GM19238 (cell line): ENCODE results near the gene NTRK3.

Experiments used
- DNase-seq: peaks from one replicate; pipeline ENCODE4 v3.0.0; 2011; ENCODE audit warnings: low spot score; ENCODE audit not compliant: insufficient read length

The NTRK3 gene

GRCh38 chr15:88232771-88233201, 23.8 kb downstream of the NTRK3 start:
- DNase-seq: no peak

DNA sequence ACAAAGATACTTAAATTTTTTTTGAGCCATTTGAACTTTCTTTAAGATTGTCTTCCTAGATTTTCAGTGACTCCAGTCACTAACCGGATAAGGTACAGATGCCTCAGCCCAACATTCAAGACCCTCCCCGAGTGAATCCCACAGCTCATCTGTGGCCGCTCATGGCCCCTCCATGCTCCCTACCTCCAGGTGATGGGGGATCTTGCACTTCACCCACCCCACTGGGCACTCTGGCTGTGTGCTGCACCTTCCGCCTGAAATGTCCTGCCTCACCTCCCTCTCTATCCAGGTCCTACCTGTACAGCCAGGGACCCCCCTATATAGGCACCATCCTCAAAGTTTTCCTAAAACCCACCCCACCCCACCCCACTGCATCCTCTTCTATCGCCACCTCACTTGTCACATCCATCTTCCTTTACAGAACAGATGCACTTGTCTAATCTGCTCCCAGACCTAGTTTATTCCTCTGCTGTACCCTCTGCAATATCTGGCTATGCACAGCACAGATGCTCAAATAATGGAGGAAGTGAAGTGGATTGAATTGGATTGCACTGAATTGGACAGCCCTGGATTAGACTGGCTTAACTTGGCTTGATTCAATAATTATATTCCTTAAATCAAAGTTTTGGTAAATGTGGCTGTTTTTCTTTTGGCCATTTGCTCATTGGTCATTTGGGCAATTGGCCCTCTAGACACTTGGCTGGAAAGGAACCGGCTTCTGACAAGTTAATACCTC, 24.5 kb downstream of the NTRK3 start:
- no peak for DNase-seq

- no peak for DNase-seq
Observed at GRCh38 chr15:88230823-88231222, 25.7 kb downstream of the NTRK3 start.

DNA sequence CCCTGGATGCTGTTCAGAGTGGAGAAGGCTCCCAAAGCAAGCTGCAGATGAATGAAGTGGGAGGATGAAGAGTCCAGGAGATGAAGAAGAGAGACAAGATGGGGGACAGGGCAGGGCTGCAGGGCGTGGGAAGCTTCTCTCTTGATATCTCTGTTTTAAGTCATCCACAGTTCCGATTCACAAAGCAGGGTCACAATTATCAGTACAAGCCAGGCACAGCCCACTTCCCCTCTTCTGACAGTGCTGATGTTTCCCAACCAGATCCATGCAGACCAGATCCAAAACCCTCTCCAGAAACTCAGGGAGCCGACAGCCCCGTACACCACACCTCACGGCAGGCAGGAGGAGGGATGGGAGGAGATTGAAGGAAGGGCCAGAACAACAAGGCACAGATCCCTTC, 31.1 kb downstream of the NTRK3 start:
- DNase-seq: no peak

- DNase-seq: no peak
Observed at GRCh38 chr15:88223084-88223483, 33.5 kb downstream of the NTRK3 start.

DNA sequence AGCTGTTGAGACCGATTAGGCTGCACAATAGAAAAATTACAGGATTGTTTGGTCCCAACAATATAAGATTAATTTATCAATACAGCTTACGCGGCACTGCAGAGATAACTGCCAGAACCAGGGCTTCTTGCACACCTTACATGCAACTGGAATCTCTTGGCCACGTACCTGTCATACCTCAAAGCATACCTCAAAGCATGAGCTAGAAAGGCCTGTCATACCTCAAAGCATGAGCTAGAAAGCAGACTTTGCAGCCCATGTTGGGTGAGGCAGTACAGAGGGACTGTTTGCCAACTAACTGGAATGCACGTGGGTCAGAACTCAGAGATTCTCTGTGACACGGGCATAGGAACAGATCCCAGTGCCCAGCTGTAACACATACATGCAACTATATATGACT, 34.7 kb downstream of the NTRK3 start:
- DNase-seq: no peak

DNA sequence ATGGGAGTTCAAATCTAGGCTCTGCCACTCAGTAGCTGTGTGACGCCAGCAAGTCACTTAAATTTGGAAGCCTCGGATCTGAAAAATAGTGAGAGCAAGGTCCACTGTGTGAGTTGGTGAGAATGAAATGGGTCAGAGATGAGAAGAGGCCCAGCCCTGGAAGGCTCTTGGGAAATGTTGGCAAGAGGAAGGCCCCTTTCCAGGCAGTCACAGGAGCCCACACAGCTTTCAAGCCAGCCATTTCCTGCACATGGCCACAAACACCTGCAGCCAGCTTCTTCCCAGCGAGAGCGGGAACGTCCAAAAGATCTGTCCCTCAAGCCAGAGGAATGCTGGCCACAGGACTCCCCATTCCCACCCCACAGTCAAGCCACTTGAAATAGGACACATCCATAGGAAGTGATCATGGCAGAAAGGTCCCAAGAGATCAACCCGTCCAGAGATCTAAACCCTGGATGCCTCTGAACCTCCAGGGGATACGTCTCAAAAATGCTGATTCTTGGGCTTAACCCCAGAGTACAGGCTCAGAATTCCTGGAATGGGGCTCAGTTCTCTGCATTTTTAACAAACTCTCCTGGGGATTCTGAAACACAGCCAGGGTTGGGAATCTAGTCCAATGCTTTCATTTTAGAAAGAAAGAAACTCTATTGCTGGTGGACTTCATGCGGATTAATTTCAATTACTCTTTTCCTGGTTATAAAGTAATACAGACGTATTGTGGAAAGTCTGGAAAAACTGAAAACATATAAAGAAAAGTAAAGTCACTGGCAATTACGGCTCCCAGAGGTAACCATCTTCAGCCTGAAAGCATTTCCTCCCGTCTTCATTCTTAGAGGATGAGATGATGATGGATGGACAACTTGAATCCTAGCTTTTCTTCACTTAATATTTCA, 35.9 kb downstream of the NTRK3 start:
- DNase-seq: no peak

DNA sequence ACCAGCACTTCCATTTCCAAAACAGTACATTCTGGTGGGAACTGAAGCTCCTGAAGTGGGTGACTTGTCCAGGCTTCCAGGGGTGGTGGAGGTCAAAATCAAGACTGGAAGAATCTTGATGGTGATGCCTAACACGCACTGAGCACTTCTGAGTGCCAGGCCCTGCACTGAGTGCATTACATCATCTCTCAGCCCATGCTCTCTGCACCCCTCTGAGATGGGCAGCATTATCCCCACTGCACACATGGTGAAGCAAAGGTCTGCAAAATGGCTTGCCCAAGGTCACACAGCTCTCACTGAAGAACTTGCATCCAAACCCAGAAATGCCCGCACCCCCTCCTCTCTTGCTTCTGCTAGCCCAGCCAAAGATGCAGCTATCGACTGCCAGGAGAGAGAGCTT, 36.9 kb downstream of the NTRK3 start:
- DNase-seq: no peak

GRCh38 chr15:88218557-88219221, 37.9 kb downstream of the NTRK3 start:
- no peak for DNase-seq

- DNase-seq: no peak
Observed at GRCh38 chr15:88215066-88215648, 41.4 kb downstream of the NTRK3 start.

- DNase-seq: no peak
Observed at GRCh38 chr15:88209111-88209510, 47.4 kb downstream of the NTRK3 start.

- no peak for DNase-seq
Observed at GRCh38 chr15:88208396-88208795, 48.1 kb downstream of the NTRK3 start.

- no peak for DNase-seq
Observed at GRCh38 chr15:88207565-88207964, 49.0 kb downstream of the NTRK3 start.

GRCh38 chr15:88204584-88204983, 52.0 kb downstream of the NTRK3 start:
- DNase-seq: no peak

DNA sequence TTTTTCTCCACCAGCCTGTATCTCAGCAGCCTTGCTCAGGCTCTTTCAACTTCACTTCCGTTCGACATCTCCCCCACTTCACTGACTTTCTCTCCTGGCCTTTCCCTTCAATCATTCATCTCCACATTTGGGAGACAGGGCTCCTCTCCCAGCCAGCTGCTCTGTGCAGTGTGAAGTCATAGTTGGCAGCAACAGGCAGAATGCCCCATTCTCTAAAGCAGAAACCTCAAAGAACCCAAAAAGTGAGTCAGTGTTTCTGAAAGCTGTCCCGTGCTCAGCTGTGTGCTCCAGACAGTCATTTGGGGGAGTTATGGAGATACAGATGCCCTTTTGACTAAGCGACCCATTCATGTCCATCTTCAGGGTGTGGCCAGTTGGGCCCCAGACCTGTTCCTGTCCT, 54.3 kb downstream of the NTRK3 start:
- DNase-seq: no peak

- DNase-seq: no peak
Observed at GRCh38 chr15:88201207-88201606, 55.3 kb downstream of the NTRK3 start.

GRCh38 chr15:88196961-88197360, 59.6 kb downstream of the NTRK3 start:
- no peak for DNase-seq

DNA sequence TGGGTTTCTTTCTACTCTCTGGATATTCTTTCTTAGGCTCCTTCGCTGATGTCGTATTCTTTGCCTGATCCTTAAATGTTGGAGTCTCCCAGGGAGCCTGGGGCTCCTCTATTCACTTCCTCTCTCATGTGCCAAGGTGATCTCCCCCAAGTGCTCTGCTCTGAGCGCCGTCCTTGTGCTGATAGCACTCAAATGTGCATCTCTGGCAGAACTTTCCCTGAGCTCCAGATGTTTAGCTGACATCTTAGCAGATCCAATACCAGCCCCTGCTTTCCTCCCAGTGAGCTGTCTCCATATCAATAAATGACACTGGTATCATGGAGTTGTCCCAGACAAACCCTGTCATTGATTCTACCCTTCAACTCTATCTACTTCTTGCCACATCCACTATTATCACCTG, 62.4 kb downstream of the NTRK3 start:
- no peak for DNase-seq

DNA sequence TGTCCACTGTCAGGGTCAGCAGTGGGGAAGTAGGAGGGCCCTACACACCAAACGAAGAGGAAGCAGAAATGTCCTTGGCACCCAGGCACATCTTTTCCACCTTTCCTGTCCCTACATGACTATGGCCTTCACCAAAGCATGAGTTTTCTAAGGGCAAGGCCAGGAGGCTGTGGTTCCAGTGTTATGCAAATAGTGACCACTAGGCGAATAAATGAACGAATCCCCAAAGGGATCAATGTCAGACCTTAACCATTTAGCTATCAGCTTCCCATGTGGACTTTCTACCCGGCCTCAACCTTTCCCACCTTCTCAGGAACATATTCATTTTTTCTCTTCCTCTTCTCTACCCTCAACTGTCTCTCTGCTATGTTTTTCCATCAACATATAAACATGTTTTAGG, 63.1 kb downstream of the NTRK3 start:
- no peak for DNase-seq

DNA sequence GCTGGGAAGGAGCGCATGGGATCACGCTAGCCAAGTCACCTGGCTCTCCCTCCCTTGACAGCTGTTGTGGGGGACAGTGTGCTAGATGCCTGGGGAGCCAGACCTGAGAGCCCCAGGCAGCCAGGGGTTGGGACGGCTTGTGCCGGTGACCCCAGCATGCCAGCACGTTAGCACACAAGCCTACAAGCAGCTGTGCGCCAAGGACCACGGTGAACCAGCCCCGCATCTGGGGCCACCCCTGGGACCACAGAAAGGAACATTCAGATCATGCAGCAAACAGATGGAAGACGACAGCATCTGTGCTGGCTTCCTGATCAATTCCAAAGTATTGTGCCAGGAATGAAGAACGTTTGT, 64.8 kb downstream of the NTRK3 start:
- DNase-seq: no peak

- no peak for DNase-seq
Observed at GRCh38 chr15:88190232-88190631, 66.3 kb downstream of the NTRK3 start.

DNA sequence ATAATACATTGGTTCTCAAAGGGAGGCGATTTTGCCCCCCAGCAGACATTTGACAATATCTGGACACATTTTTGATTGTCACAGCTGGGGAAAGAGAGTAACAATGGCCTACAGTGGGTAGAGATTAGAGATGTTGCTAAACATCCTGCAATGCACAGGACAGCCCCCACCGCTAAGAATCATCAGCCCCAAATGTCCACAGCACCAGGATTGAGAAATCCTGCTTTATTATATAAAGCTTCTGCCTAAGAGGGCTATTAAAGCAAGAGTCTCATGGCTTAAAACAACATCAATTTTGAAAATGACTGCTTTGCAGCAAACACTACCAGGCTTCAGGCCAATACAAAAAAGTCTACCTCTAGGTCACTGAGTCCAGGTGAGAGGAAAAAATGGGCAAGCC, 68.2 kb downstream of the NTRK3 start:
- no peak for DNase-seq
